ENCODE results near the gene CSRNP3. TPM values are rescaled to one million over a fixed set of nuclear protein-coding genes. Genes with fewer than 3 reads are reported as not detected.

CSRNP3 gene
- total RNA-seq, 1 donor from 2014 or later: 0.26 TPM

GRCh38 chr2:165575044-165575615 lies 105.6 kb downstream of the CSRNP3 start:
- Histone ChIP-seq H3K27me3 (ENCODE audit: control insufficient read depth, insufficient read depth, low read length) (no peaks in the 10 kb centered on the region), H3K36me3 (ENCODE audit: control insufficient read depth, insufficient read depth, low read length) (no peaks in the 10 kb centered on the region), H3K4me3 (ENCODE audit: low read depth, low read length) (no peak overlapping the region)
- no peak for TF ChIP-seq CTCF (IDR thresholded peaks at IDR 0.05; ENCODE audit: insufficient read depth, low read length, severe bottlenecking)
- FAIRE-seq: no peak
- DNase-seq (ENCODE audit: low read depth): no peak

- no peak for TF ChIP-seq CTCF (IDR thresholded peaks at IDR 0.05; ENCODE audit: insufficient read depth, low read length, severe bottlenecking)
- DNase-seq (ENCODE audit: low read depth) (no peak), FAIRE-seq (no peak)
- H3K36me3 ChIP-seq (ENCODE audit: control insufficient read depth, insufficient read depth, low read length): no peaks in the 10 kb centered on the region
- no peaks in the 10 kb centered on the region for H3K27me3 ChIP-seq (ENCODE audit: control insufficient read depth, insufficient read depth, low read length)
- H3K4me3 ChIP-seq (ENCODE audit: low read depth, low read length): no peak overlapping the region
Measured at GRCh38 chr2:165576409-165577154, 107.1 kb downstream of the CSRNP3 start.

GRCh38 chr2:165582409-165582808 lies 112.9 kb downstream of the CSRNP3 start:
- H3K36me3 ChIP-seq (ENCODE audit: control insufficient read depth, insufficient read depth, low read length): no peaks in the 10 kb centered on the region
- no peak for TF ChIP-seq CTCF (IDR thresholded peaks at IDR 0.05; ENCODE audit: insufficient read depth, low read length, severe bottlenecking)
- no peak overlapping the region for H3K4me3 ChIP-seq (ENCODE audit: low read depth, low read length)
- FAIRE-seq (no peak), DNase-seq (ENCODE audit: low read depth) (no peak)
- H3K27me3 ChIP-seq (ENCODE audit: control insufficient read depth, insufficient read depth, low read length): no peaks in the 10 kb centered on the region

- Histone ChIP-seq H3K27me3 (ENCODE audit: control insufficient read depth, insufficient read depth, low read length) (no peaks in the 10 kb centered on the region), H3K4me3 (ENCODE audit: low read depth, low read length) (no peak overlapping the region), H3K36me3 (ENCODE audit: control insufficient read depth, insufficient read depth, low read length) (no peaks in the 10 kb centered on the region)
- TF ChIP-seq CTCF (IDR thresholded peaks at IDR 0.05; ENCODE audit: insufficient read depth, low read length, severe bottlenecking): no peak
- FAIRE-seq (no peak), DNase-seq (ENCODE audit: low read depth) (no peak)
Measured at GRCh38 chr2:165582863-165583506, 113.5 kb downstream of the CSRNP3 start.

GRCh38 chr2:165584126-165584654 lies 114.7 kb downstream of the CSRNP3 start:
- Histone ChIP-seq H3K27me3 (ENCODE audit: control insufficient read depth, insufficient read depth, low read length) (no peaks in the 10 kb centered on the region), H3K36me3 (ENCODE audit: control insufficient read depth, insufficient read depth, low read length) (no peaks in the 10 kb centered on the region), H3K4me3 (ENCODE audit: low read depth, low read length) (no peak overlapping the region)
- FAIRE-seq (no peak), DNase-seq (ENCODE audit: low read depth) (no peak)
- TF ChIP-seq CTCF (IDR thresholded peaks at IDR 0.05; ENCODE audit: insufficient read depth, low read length, severe bottlenecking): no peak

All from bronchial epithelial cell (primary cell).